IPS-NIHi7 (cell line): ENCODE data around the gene E2F4.

ENCODE experiments used
- DNase-seq: peaks from one replicate; pipeline ENCODE4 v3.0.0; 2012; ENCODE audit warnings: mixed read lengths; ENCODE audit errors: extremely low spot score

The E2F4 gene

GRCh38 chr16:67235816-67236562, 44.0 kb downstream of the E2F4 start:
- no peak for DNase-seq

- peak; percentile 98 for DNase-seq
Observed at GRCh38 chr16:67236563-67237395, 44.8 kb downstream of the E2F4 start.

- DNase-seq = no peak
Observed at GRCh38 chr16:67237396-67238277, 45.7 kb downstream of the E2F4 start.

GRCh38 chr16:67238278-67238575, 46.3 kb downstream of the E2F4 start:
- DNase-seq = no peak

- DNase-seq = no peak
Observed at GRCh38 chr16:67238806-67239470, 47.0 kb downstream of the E2F4 start.

- DNase-seq = no peak
Observed at GRCh38 chr16:67240506-67240905, 48.6 kb downstream of the E2F4 start.

GRCh38 chr16:67241008-67241900, 49.3 kb downstream of the E2F4 start:
- DNase-seq = peak; percentile 50

GRCh38 chr16:67242138-67242730, 50.3 kb downstream of the E2F4 start:
- no peak for DNase-seq

GRCh38 chr16:67243481-67243880, 51.5 kb downstream of the E2F4 start:
- no peak for DNase-seq

GRCh38 chr16:67244387-67245185, 52.6 kb downstream of the E2F4 start:
- no peak for DNase-seq

GRCh38 chr16:67245186-67245585, 53.2 kb downstream of the E2F4 start:
- no peak for DNase-seq

- DNase-seq = no peak
Observed at GRCh38 chr16:67245674-67246080, 53.7 kb downstream of the E2F4 start.

GRCh38 chr16:67246081-67246755, 54.3 kb downstream of the E2F4 start:
- peak; percentile 70 for DNase-seq

- DNase-seq = peak; percentile 87
Observed at GRCh38 chr16:67246756-67247191, 54.8 kb downstream of the E2F4 start.

GRCh38 chr16:67247192-67248072, 55.5 kb downstream of the E2F4 start, which contains the start of gene FHOD1:
Gene FHOD1 (minus strand): TSS chr16:67247481. CDS start chr16:67247410, 71 bp downstream.
- peak; percentile 92 for DNase-seq

GRCh38 chr16:67248073-67248400, 56.1 kb downstream of the E2F4 start:
- no peak for DNase-seq
